HepG2 (cell line): ENCODE results near the gene THOC6. TPM values are rescaled to one million over a fixed set of nuclear protein-coding genes. Genes with fewer than 3 reads are reported as not detected.

ENCODE experiments used
- AGO1 ChIP-seq: fragments of 200-400 bp; formaldehyde crosslinking; IDR thresholded peaks from 2 replicates; pipeline ENCODE4 v1.6.1; 2017; ENCODE audit warnings: mild to moderate bottlenecking, low read depth, low read length, moderate library complexity; ENCODE audit not compliant: poor library complexity, severe bottlenecking
- CHCHD3 ChIP-seq: sonication (generic); formaldehyde crosslinking; IDR thresholded peaks from 2 replicates; pipeline ENCODE4 v1.8.0; 2022; ENCODE audit warnings: mild to moderate bottlenecking, missing genetic modification reagents, moderate library complexity
- ETV5 ChIP-seq: IDR thresholded peaks from 2 replicates; pipeline ENCODE4 v1.6.1; 2018; ENCODE audit warnings: missing biosample characterization, missing genetic modification reagents, inconsistent platforms, borderline replicate concordance
- GABPB1 ChIP-seq: IDR thresholded peaks from 2 replicates; pipeline ENCODE4 v1.6.1; 2016; ENCODE audit warnings: mild to moderate bottlenecking, missing genetic modification reagents, moderate library complexity, missing compliant biosample characterization
- GMEB2 ChIP-seq: IDR thresholded peaks from 2 replicates; pipeline ENCODE4 v1.6.1; 2016; ENCODE audit warnings: missing biosample characterization, missing genetic modification reagents, low read depth
- HNF1B ChIP-seq: sonication (generic); formaldehyde crosslinking; IDR thresholded peaks from 2 replicates; pipeline ENCODE4 v1.5.1; 2020; ENCODE audit warnings: mild to moderate bottlenecking, moderate library complexity, missing genetic modification reagents
- HNF4A ChIP-seq: sonication (generic); formaldehyde crosslinking; IDR thresholded peaks from 2 replicates; pipeline ENCODE4 v1.4.0; 2020; ENCODE audit warnings: missing genetic modification reagents
- MIXL1 ChIP-seq: IDR thresholded peaks from 2 replicates; pipeline ENCODE4 v1.6.1; 2016
- MTA3 ChIP-seq: sonication (generic); formaldehyde crosslinking; IDR thresholded peaks from 2 replicates; pipeline ENCODE4 v1.4.0; 2020; ENCODE audit warnings: missing genetic modification reagents
- PBX2 ChIP-seq: IDR thresholded peaks from 2 replicates; pipeline ENCODE4 v1.6.1; 2016; ENCODE audit warnings: control low read depth
- POLR2G ChIP-seq: fragments of 200-400 bp; formaldehyde crosslinking; IDR thresholded peaks from 2 replicates; pipeline ENCODE4 v1.6.1; 2018; ENCODE audit warnings: mild to moderate bottlenecking, low read depth, low read length, moderate library complexity
- RBFOX2 ChIP-seq: fragments of 200-400 bp; formaldehyde crosslinking; IDR thresholded peaks from 2 replicates; pipeline ENCODE4 v1.6.1; 2017; ENCODE audit warnings: low read depth, mild to moderate bottlenecking, low read length
- WIZ ChIP-seq: sonication (generic); formaldehyde crosslinking; IDR thresholded peaks from 2 replicates; pipeline ENCODE4 v1.5.1; 2020; ENCODE audit warnings: mild to moderate bottlenecking, missing genetic modification reagents
- XBP1 ChIP-seq: sonication (generic); formaldehyde crosslinking; IDR thresholded peaks from 2 replicates; pipeline ENCODE4 v1.5.0; 2020; ENCODE audit warnings: missing genetic modification reagents
- ZNF138 ChIP-seq: sonication (generic); formaldehyde crosslinking; IDR thresholded peaks from 2 replicates; pipeline ENCODE4 v1.5.0; 2020; ENCODE audit warnings: mild to moderate bottlenecking, low read depth, missing genetic modification reagents
- ZNF577 ChIP-seq: sonication (generic); formaldehyde crosslinking; IDR thresholded peaks from 2 replicates; pipeline ENCODE4 v1.4.0; 2020; ENCODE audit warnings: mild to moderate bottlenecking, low read depth, missing genetic modification reagents, borderline replicate concordance
- ZNF660 ChIP-seq: sonication (generic); formaldehyde crosslinking; IDR thresholded peaks from 2 replicates; pipeline ENCODE4 v1.5.1; 2020; ENCODE audit warnings: mild to moderate bottlenecking, low read depth, missing genetic modification reagents, borderline replicate concordance
- ZNF687 ChIP-seq: sonication (generic); formaldehyde crosslinking; IDR thresholded peaks from 2 replicates; pipeline ENCODE4 v1.5.1; 2020; ENCODE audit warnings: mild to moderate bottlenecking, missing genetic modification reagents, moderate library complexity
- ZNF749 ChIP-seq: sonication (generic); formaldehyde crosslinking; IDR thresholded peaks from 2 replicates; pipeline ENCODE4 v1.8.0; 2022; ENCODE audit warnings: mild to moderate bottlenecking, missing genetic modification reagents, moderate library complexity, borderline replicate concordance
- ZNF768 ChIP-seq: sonication (generic); formaldehyde crosslinking; IDR thresholded peaks from 2 replicates; pipeline ENCODE4 v1.4.0; 2020; ENCODE audit warnings: missing genetic modification reagents
- ZNF773 ChIP-seq: sonication (generic); formaldehyde crosslinking; IDR thresholded peaks from 2 replicates; pipeline ENCODE4 v1.4.0; 2020; ENCODE audit warnings: missing genetic modification reagents, borderline replicate concordance
- ZSCAN21 ChIP-seq: sonication (generic); formaldehyde crosslinking; IDR thresholded peaks from 2 replicates; pipeline ENCODE4 v1.8.0; 2022; ENCODE audit warnings: mild to moderate bottlenecking, missing genetic modification reagents, moderate library complexity, borderline replicate concordance
- polyA plus RNA-seq, 8 experiments: library from polyadenylated mRNA; depleted of rRNA in 3 of 8; stranded (reverse) in 7 of 8; unstranded in 1 of 8; fragments of >200 nt; fragmentation: Illumina TruSeq in 4 of 8; extraction: Trizol in 4 of 8; gene quantifications; 2 replicates each; pipeline versions ENCODE4 v1.2.1 to v1.2.3, GENCODE V29; 2011 to 2016; ENCODE audit warnings: low read depth in 4 of 8, missing spikeins in 1 of 8, mixed read lengths in 1 of 8; ENCODE audit not compliant: insufficient read depth in 1 of 8
- total RNA-seq, 5 experiments: library from RNA; depleted of rRNA; stranded (reverse); fragments of >200 nt; fragmentation: Illumina TruSeq; extraction: Trizol; gene quantifications; 2 replicates each; pipeline ENCODE4 v1.2.3, GENCODE V29; 2016; ENCODE audit warnings: low read depth in 1 of 5

THOC6 gene
- total and polyA plus RNA-seq, 2 of the 13 experiments (the other 11 are each of a cell fraction or from before 2014, with no cell fraction given): 32.1 to 37.0 TPM

- TF ChIP-seq HNF1B: no peak
- no peak for TF ChIP-seq ZNF749 (CRISPR knock-in tag)
- TF ChIP-seq GABPB1 (CRISPR knock-in tag): peak; percentile 27; the same call in 1 of the 2 replicates
- TF ChIP-seq ZNF138 (CRISPR knock-in tag): no peak; the same call in 1 of the 2 replicates
- TF ChIP-seq ZNF773 (CRISPR knock-in tag): no peak
- TF ChIP-seq POLR2G: no peak
- TF ChIP-seq ETV5 (CRISPR knock-in tag): peak; percentile 18; the same call in 1 of the 2 replicates
- no peak for TF ChIP-seq MTA3
- TF ChIP-seq HNF4A (CRISPR knock-in tag): no peak
- TF ChIP-seq WIZ: no peak
- TF ChIP-seq AGO1: peak; percentile 87
- peak; percentile 56 for TF ChIP-seq RBFOX2
- no peak for TF ChIP-seq ZNF660 (CRISPR knock-in tag)
- peak; percentile 88 for TF ChIP-seq ZNF687 (CRISPR knock-in tag)
- TF ChIP-seq GMEB2 (CRISPR knock-in tag): no peak
- TF ChIP-seq XBP1 (CRISPR knock-in tag): no peak
- TF ChIP-seq ZNF577 (CRISPR knock-in tag): no peak
- TF ChIP-seq ZNF768 (CRISPR knock-in tag): no peak
- TF ChIP-seq PBX2: no peak
- TF ChIP-seq MIXL1 (CRISPR knock-in tag): no peak
- 0 out of 2 replicates have a peak, but pooled peaks have one; percentile 52 for TF ChIP-seq ZSCAN21 (CRISPR knock-in tag)
- TF ChIP-seq CHCHD3 (CRISPR knock-in tag): no peak
Measured at GRCh38 chr16:3029491-3030221, 5.8 kb downstream of the THOC6 start (continued).
